Glomerular visceral epithelial cell (primary cell): Measurements from ENCODE around the gene BAHCC1.
A peak's percentile ranks its signal among the peaks of the same experiment; 100 is the strongest.

Experiments
- DNase-seq: peaks from one replicate; pipeline ENCODE4 v3.0.0-alpha.2; 2016; ENCODE audit errors: extremely low spot score

Gene BAHCC1

GRCh38 chr17:81480140-81481072, 85.1 kb downstream of the BAHCC1 start:
- peak; percentile 74 for DNase-seq

- no peak for DNase-seq
Measured at GRCh38 chr17:81481073-81481799, 86.0 kb downstream of the BAHCC1 start.

DNA sequence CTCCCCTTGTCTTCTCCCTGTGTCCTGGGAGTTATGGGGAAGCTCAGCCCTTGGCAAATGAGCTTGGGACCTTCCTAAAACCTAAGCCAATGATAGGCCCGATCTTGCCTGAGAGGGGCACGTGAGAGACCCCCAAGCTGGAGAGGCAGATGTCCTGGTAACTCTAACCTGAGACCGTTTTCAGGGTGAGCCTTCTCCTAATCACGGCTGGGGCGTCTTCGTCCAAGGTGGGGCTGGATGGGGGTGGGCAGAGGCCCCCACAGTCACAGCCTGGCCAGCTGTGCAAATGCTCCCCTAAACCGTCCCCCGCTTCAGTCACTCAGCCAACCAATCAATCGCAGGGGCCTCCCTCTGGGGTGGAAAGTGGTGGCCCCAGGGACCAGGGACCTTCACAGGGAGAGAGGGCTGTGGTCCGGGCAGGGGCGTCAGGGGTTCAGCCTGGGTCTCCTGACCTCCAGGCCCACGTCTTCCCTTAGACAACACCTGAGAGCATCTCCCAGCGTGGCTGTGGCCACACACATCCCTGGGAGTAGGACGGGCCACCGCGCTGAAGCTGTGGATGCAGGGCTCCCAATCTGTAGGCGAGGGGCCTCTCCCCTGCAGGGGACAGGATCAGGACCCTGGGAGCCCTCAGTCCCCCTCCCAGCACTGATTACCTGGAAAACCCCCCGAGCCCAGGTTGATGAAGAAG, 86.7 kb downstream of the BAHCC1 start:
- DNase-seq = no peak

- DNase-seq = no peak
Measured at GRCh38 chr17:81482673-81483072, 87.4 kb downstream of the BAHCC1 start.

- no peak for DNase-seq
Measured at GRCh38 chr17:81483085-81483861, 88.0 kb downstream of the BAHCC1 start.

GRCh38 chr17:81483862-81484194, 88.6 kb downstream of the BAHCC1 start:
- DNase-seq = no peak

- DNase-seq = peak; percentile 83
Measured at GRCh38 chr17:81484195-81484979, 89.1 kb downstream of the BAHCC1 start.

DNA sequence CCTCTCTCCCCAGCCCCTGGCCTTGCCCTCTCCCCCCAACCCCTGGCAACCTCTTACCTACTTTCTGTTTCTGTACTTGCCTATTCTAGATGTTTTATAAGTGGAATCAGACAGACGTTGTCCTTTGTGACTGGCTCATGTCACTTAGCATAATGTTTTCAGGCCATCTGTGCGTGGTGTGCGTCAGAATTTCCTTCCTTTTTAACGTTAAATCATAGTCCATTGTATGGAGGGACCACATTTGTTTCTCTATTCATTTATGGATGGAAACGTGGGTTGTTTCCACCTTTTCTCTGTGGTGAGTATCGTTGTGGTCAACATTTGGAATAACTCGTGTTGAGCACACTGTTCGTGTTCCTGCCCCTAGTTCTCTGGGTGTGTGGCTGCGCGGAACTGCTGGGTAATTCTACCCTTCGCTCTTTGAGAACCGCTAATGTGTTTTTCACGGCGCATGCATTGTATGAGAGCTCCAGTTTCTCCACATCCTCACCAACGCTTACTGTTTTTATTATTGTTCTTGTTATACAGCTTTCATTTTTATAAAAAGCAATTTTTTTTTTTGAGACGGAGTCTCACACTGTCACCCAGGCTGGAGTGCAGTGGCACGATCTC, 91.0 kb downstream of the BAHCC1 start:
- no peak for DNase-seq

- no peak for DNase-seq
Measured at GRCh38 chr17:81487089-81487486, 91.8 kb downstream of the BAHCC1 start.

GRCh38 chr17:81487487-81488275, 92.4 kb downstream of the BAHCC1 start:
- peak; percentile 72 for DNase-seq

- DNase-seq = no peak
Measured at GRCh38 chr17:81488276-81488860, 93.1 kb downstream of the BAHCC1 start.

DNA sequence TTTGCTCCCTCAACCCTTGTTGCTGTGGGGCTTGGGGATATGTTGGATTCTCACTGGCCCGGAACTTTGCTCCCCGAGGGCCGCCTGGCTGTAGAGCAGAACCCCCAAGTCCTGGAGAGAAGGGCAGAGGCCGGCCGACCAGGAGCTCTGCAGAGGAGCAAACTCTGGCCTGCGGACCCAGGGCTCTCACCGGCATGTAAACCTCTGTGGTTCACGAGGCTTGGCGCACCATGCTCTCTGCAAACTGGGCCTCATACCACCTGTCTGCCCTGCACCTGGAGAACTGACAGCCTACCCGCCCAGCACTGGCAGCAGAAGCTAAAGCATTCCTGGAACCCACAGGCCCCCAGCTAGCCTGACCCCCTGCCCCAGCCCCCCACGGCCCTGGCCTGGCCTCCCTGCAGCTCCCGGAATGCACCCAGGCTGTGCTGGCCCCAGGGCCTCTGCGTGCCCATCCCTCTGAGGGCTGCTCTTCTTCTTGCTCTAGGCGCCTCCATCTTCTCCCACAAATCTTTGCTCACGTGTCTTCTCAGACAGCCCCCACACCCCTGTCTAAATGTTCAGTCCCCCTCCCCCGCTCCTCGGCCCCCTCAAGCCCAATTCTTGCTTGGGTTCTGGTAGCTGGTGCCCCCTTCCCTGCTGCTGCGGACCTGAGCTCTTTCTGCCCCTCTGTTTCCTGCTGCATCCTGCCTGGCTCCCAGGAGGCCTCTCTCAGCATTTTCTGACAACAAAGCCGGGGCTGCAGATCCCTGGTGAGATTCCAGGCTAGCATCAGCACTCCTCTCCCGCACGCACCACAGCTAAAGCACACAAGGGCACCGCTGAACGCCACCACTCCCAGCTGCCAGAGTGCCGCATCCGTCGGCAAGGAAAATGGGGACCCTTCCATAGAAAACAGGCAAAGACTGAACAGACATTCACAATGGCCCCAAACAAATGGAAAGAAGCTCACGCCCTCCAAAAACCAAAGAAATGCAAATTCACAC, 94.0 kb downstream of the BAHCC1 start:
- DNase-seq = no peak

DNA sequence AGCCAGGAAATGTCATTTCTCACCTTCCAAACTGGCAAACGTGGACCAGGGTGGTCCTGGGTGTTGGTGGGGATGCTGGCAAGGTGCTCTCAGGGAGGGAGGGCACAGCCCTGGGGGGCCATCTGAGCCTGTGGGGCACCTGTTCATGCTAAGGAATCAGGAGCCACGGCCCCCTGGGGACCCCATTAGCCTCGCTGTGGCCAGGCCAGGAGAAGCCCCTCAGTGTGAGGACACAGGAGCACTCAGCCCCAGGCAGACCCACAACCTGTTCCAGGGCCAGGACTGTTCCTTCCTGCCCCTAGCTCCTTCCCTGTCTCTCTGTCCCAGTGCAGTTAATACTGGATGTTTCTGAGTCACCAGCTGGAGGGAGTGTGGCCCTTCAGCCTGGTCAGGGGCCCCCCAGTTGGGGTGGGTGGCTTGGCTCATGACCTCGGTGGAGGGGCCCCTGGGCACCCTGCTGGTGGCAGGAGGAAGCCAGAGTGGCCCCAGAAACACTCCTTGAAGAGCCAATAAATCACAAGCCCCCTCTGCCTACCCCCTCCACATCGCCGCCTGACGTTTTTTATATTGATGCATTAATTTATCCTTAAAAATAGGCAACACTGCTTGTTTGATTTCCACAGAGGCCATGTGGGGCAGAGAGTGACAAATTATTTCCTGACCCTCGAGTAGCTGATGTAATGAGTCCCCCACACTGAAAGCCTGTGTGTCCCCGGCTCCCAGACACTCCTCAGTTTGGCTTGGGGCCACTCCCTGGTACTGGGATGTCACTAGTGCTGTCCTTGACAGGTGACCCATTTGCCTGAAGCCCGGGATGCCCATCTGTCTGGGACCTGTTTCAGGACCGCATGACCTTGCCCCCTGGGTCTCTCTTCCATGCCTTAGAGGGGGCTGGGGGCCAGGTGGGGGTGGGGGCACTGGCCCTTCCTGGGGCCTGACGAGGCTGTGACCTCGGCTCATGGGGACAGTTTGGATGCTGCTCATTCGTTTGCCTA, 95.0 kb downstream of the BAHCC1 start:
- no peak for DNase-seq

GRCh38 chr17:81491181-81491581, 95.9 kb downstream of the BAHCC1 start:
- no peak for DNase-seq

GRCh38 chr17:81491761-81492160, 96.5 kb downstream of the BAHCC1 start:
- no peak for DNase-seq

- no peak for DNase-seq
Measured at GRCh38 chr17:81492202-81492601, 96.9 kb downstream of the BAHCC1 start.

- DNase-seq = no peak
Measured at GRCh38 chr17:81492706-81493105, 97.4 kb downstream of the BAHCC1 start.
